K562 (cell line): ENCODE measurements around the gene PRKAG2. TPM values are rescaled to one million over a fixed set of nuclear protein-coding genes. Genes with fewer than 3 reads are reported as not detected.

ENCODE experiments used
- CREB1 ChIP-seq, 2 experiments: sonication (generic) in 1 of 2; formaldehyde crosslinking in 1 of 2; IDR thresholded peaks; 2 replicates each; pipeline versions ENCODE4 v1.6.1 to v1.8.0; 2012 to 2022; ENCODE audit warnings: inconsistent platforms in 1 of 2, mild to moderate bottlenecking in 1 of 2, missing genetic modification reagents in 1 of 2, moderate library complexity in 1 of 2
- CREB3 ChIP-seq: fragments of 450-650 bp; conservative IDR thresholded peaks from 2 replicates; pipeline ENCODE4 v1.6.1; 2016; ENCODE audit warnings: missing genetic modification characterization, low read depth, mild to moderate bottlenecking, missing compliant biosample characterization, moderate library complexity
- UBTF ChIP-seq, 2 experiments: IDR thresholded peaks; 2 replicates each; pipeline ENCODE4 v1.6.1; 2012; ENCODE audit warnings: improper control_type of control experiment in 2 of 2, low read depth in 2 of 2, low read length in 2 of 2, borderline replicate concordance in 1 of 2
- polyA plus RNA-seq, 8 experiments: library from polyadenylated mRNA; depleted of rRNA in 4 of 8; stranded (reverse) in 5 of 8; unstranded in 3 of 8; fragments of >200 nt; fragmentation: Nextera tagmentation in 2 of 8; fragmentation: Illumina TruSeq in 1 of 8; extraction: Ambion mirVana in 2 of 8; extraction: Trizol in 1 of 8; gene quantifications; 2 replicates each; pipeline versions ENCODE4 v1.2.1 to v1.2.3, GENCODE V29; 2011 to 2014; ENCODE audit warnings: inconsistent platforms in 1 of 8, missing spikeins in 1 of 8
- total RNA-seq, 7 experiments: library from RNA; depleted of rRNA in 6 of 7; stranded (reverse); fragments of >200 nt in 6 of 7; fragmentation: Illumina TruSeq in 2 of 7; extraction: Trizol in 2 of 7; gene quantifications; 2 replicates each; pipeline versions ENCODE4 v1.2.1 to v1.2.3, GENCODE V29; 2011 to 2021; ENCODE audit warnings: low replicate concordance in 1 of 7
- TF ChIP-seq, protein P1 (sequence below): fragments of 450-650 bp; formaldehyde crosslinking; IDR thresholded peaks from 2 replicates; pipeline ENCODE4 v1.4.0; 2020; ENCODE audit warnings: mild to moderate bottlenecking, moderate library complexity

Gene PRKAG2
- total and polyA plus RNA-seq, 9 of the 15 experiments (the other 6 are each of a cell fraction or from before 2014, with no cell fraction given) = 0.99 to 5.6 (median 3.3) TPM

- TF ChIP-seq, protein P1, sequence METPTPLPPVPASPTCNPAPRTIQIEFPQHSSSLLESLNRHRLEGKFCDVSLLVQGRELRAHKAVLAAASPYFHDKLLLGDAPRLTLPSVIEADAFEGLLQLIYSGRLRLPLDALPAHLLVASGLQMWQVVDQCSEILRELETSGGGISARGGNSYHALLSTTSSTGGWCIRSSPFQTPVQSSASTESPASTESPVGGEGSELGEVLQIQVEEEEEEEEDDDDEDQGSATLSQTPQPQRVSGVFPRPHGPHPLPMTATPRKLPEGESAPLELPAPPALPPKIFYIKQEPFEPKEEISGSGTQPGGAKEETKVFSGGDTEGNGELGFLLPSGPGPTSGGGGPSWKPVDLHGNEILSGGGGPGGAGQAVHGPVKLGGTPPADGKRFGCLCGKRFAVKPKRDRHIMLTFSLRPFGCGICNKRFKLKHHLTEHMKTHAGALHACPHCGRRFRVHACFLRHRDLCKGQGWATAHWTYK (CRISPR knock-in tag) = no peak
- TF ChIP-seq CREB1 (IDR thresholded peaks at IDR 0.05) (no peak), CREB1 (CRISPR knock-in tag; IDR thresholded peaks at IDR 0.05) (0 out of 2 replicates have a peak, but pooled peaks have one; percentile 17), CREB3 (tag) (no peak), UBTF (IDR thresholded peaks at IDR 0.05; ENCODE audit: borderline replicate concordance in 1 of 2, low read depth in 2 of 2, low read length in 2 of 2) (no peak)
Measured at GRCh38 chr7:151756076-151756731, 120.7 kb downstream of the PRKAG2 start (continued).
